ENCODE measurements around the gene ODC1. TPM values are rescaled to one million over a fixed set of nuclear protein-coding genes. Genes with fewer than 3 reads are reported as not detected.

ODC1 gene
- polyA plus RNA-seq, 1 donor (not counting 4 experiments of a cell fraction or from before 2014, with no cell fraction given) = 637 TPM

DNA sequence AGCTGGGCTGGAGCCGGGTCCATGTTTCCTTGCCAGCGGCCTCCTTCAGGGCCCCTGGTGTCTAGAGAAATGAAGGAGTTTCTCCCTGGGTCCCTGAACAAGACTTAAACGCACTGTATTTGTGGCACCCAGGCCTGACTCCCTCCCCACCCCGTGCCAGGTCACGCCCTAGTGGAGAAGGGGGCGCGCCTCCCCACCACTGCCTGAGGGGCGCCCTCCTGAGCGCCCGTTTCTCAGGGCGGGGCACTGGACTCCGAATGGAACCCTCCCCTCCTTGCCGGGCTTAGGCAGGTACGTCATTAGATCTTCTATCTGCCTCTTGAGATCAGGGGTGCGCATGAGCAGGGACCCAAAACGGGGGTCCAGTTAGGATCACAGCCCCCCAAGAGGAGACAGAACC lies 16.3 kb downstream of the ODC1 start:
- no peak overlapping the region for H3K27ac ChIP-seq (ENCODE audit: control insufficient read depth, insufficient read depth, low read length)

GRCh38 chr2:10430886-10431622 lies 17.1 kb downstream of the ODC1 start:
- Histone ChIP-seq H3K9ac (ENCODE audit: control insufficient read depth, extremely low read depth, insufficient read depth, low read length) (no peak overlapping the region), H3K27ac (ENCODE audit: control insufficient read depth, insufficient read depth, low read length) (no peak overlapping the region), H3K4me3 (ENCODE audit: control insufficient read depth in 2 of 3, extremely low read depth in 1 of 3, insufficient read depth in 2 of 3, low read depth in 1 of 3, low read length in 3 of 3) (no peak overlapping the region), H3K9me3 (ENCODE audit: control insufficient read depth, low read depth, low read length) (no peaks in the 10 kb centered on the region), H3K9me1 (ENCODE audit: control insufficient read depth, extremely low read depth, insufficient read depth, low read length) (no peaks in the 10 kb centered on the region), H3K36me3 (ENCODE audit: control insufficient read depth in 2 of 2, extremely low read depth in 1 of 2, insufficient read depth in 2 of 2, low read length in 2 of 2) (peaks cover 0 to 4% of the 10 kb centered on the region in 2 experiments), H3K79me2 (ENCODE audit: control insufficient read depth, insufficient read depth, low read length) (no peaks in the 10 kb centered on the region), H4K20me1 (ENCODE audit: control insufficient read depth, extremely low read depth, insufficient read depth, low read length) (no peaks in the 10 kb centered on the region), H3K4me2 (ENCODE audit: control insufficient read depth, extremely low read depth, insufficient read depth, low read depth, low read length) (peak overlapping the region; percentile 46), H3K27me3 (ENCODE audit: control insufficient read depth, extremely low read depth, insufficient read depth, low read length) (no peaks in the 10 kb centered on the region), H3K4me1 (ENCODE audit: control insufficient read depth, extremely low read depth, insufficient read depth, low read length) (no peaks in the 10 kb centered on the region), H2AFZ (ENCODE audit: control insufficient read depth, low read length) (no peak overlapping the region)
- TF ChIP-seq, protein P1, sequence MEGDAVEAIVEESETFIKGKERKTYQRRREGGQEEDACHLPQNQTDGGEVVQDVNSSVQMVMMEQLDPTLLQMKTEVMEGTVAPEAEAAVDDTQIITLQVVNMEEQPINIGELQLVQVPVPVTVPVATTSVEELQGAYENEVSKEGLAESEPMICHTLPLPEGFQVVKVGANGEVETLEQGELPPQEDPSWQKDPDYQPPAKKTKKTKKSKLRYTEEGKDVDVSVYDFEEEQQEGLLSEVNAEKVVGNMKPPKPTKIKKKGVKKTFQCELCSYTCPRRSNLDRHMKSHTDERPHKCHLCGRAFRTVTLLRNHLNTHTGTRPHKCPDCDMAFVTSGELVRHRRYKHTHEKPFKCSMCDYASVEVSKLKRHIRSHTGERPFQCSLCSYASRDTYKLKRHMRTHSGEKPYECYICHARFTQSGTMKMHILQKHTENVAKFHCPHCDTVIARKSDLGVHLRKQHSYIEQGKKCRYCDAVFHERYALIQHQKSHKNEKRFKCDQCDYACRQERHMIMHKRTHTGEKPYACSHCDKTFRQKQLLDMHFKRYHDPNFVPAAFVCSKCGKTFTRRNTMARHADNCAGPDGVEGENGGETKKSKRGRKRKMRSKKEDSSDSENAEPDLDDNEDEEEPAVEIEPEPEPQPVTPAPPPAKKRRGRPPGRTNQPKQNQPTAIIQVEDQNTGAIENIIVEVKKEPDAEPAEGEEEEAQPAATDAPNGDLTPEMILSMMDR (optimal IDR thresholded peaks at IDR 0.05 in 1 of 3, IDR thresholded peaks at IDR 0.05 in 1 of 3, conservative IDR thresholded peaks at IDR 0.05 in 1 of 3; ENCODE audit: extremely low read depth in 1 of 3, insufficient read depth in 2 of 3, low read length in 3 of 3) = no peak
- TF ChIP-seq EZH2 (IDR thresholded peaks at IDR 0.05; ENCODE audit: low read length) = no peak
- FAIRE-seq = no peak
- DNase-seq (ENCODE audit: low read depth, low spot score) = no peak
- dilution Hi-C loops (cut with MboI; ENCODE audit: extremely low pct_ligation_motif_present, low sequenced_read_pairs) = no loop called here

More for the DNA sequence above, 16.3 kb downstream of the ODC1 start:
- no peak overlapping the region for H2AFZ ChIP-seq (ENCODE audit: control insufficient read depth, low read length)
- no peaks in the 10 kb centered on the region for H4K20me1 ChIP-seq (ENCODE audit: control insufficient read depth, extremely low read depth, insufficient read depth, low read length)
- TF ChIP-seq EZH2 (IDR thresholded peaks at IDR 0.05; ENCODE audit: low read length) = no peak
- TF ChIP-seq, protein P1 (optimal IDR thresholded peaks at IDR 0.05 in 1 of 3, IDR thresholded peaks at IDR 0.05 in 1 of 3, conservative IDR thresholded peaks at IDR 0.05 in 1 of 3; ENCODE audit: extremely low read depth in 1 of 3, insufficient read depth in 2 of 3, low read length in 3 of 3) = no peak
- DNase-seq (ENCODE audit: low read depth, low spot score) (no peak), FAIRE-seq (no peak)
- dilution Hi-C loops (cut with MboI; ENCODE audit: extremely low pct_ligation_motif_present, low sequenced_read_pairs) = no loop called here
- H3K9me1 ChIP-seq (ENCODE audit: control insufficient read depth, extremely low read depth, insufficient read depth, low read length) = no peaks in the 10 kb centered on the region
- peak overlapping the region in 2 of 3 experiments; percentile 40 to 59 for H3K4me3 ChIP-seq (ENCODE audit: control insufficient read depth in 2 of 3, extremely low read depth in 1 of 3, insufficient read depth in 2 of 3, low read depth in 1 of 3, low read length in 3 of 3)
- H3K4me2 ChIP-seq (ENCODE audit: control insufficient read depth, extremely low read depth, insufficient read depth, low read depth, low read length) = peak overlapping the region; percentile 46
- H3K36me3 ChIP-seq (ENCODE audit: control insufficient read depth in 2 of 2, extremely low read depth in 1 of 2, insufficient read depth in 2 of 2, low read length in 2 of 2) = peaks cover 0 to under 1% of the 10 kb centered on the region in 2 experiments
- H3K9ac ChIP-seq (ENCODE audit: control insufficient read depth, extremely low read depth, insufficient read depth, low read length) = peak overlapping the region; percentile 43
- no peaks in the 10 kb centered on the region for H3K79me2 ChIP-seq (ENCODE audit: control insufficient read depth, insufficient read depth, low read length)
- no peaks in the 10 kb centered on the region for H3K9me3 ChIP-seq (ENCODE audit: control insufficient read depth, low read depth, low read length)
- H3K4me1 ChIP-seq (ENCODE audit: control insufficient read depth, extremely low read depth, insufficient read depth, low read length) = no peaks in the 10 kb centered on the region
- no peaks in the 10 kb centered on the region for H3K27me3 ChIP-seq (ENCODE audit: control insufficient read depth, extremely low read depth, insufficient read depth, low read length)
